Measurements from ENCODE around the gene MAD1L1.

GRCh38 chr7:1920266-1920681, 312.5 kb downstream of the MAD1L1 start:
- TF ChIP-seq CTCF (IDR thresholded peaks at IDR 0.05; ENCODE audit: insufficient read depth, low read depth, low read length): no peak
- no peak for TF ChIP-seq EZH2 (IDR thresholded peaks at IDR 0.05; ENCODE audit: insufficient read depth, low read length)
